ACC112 (cell line): Measurements from ENCODE around the gene SIL1.
"Not testable (repeated sequence)": the region's sequence is repeated elsewhere in the genome, so short reads cannot be mapped to it uniquely, and the experiment has no call there.

ENCODE experiments used
- H2AFZ ChIP-seq: fragments of 200-600 bp; sonication (generic); one replicate; pipeline ENCODE4 v1.6.0; 2017; ENCODE audit warnings: antibody characterized with exemption, low read length; ENCODE audit not compliant: unreplicated experiment
- H3K27ac ChIP-seq: fragments of 200-600 bp; sonication (generic); 2 replicates; pipeline ENCODE4 v1.5.1; 2014; ENCODE audit warnings: low read depth, mild to moderate bottlenecking, antibody characterized with exemption, low read length, moderate library complexity
- H3K27me3 ChIP-seq: fragments of 200-600 bp; sonication (generic); 2 replicates; pipeline ENCODE4 v1.6.1; 2014; ENCODE audit warnings: mild to moderate bottlenecking, antibody characterized with exemption, low read length, moderate library complexity, mixed read lengths; ENCODE audit not compliant: insufficient read depth
- H3K36me3 ChIP-seq: fragments of 200-600 bp; sonication (generic); 2 replicates; pipeline ENCODE4 v1.6.1; 2016; ENCODE audit warnings: mild to moderate bottlenecking, antibody characterized with exemption, low read length, moderate library complexity, mixed read lengths; ENCODE audit not compliant: insufficient read depth
- H3K4me1 ChIP-seq: fragments of 200-600 bp; sonication (generic); one replicate; pipeline ENCODE4 v1.6.1; 2016; ENCODE audit warnings: low read length, mixed read lengths; ENCODE audit not compliant: insufficient read depth, unreplicated experiment, control insufficient read depth
- H3K4me3 ChIP-seq: fragments of 200-600 bp; sonication (generic); 2 replicates; pipeline ENCODE4 v1.5.1; 2014; ENCODE audit warnings: mild to moderate bottlenecking, low read depth, low read length
- H3K79me2 ChIP-seq: fragments of 200-600 bp; sonication (generic); one replicate; pipeline ENCODE4 v1.6.0; 2016; ENCODE audit warnings: low read length; ENCODE audit not compliant: control insufficient read depth, unreplicated experiment, insufficient read depth

SIL1 gene

GRCh38 chr5:139185589-139185988 is 12.6 kb downstream of the SIL1 start:
- H3K27me3 ChIP-seq = no peaks in the 10 kb centered on the region
- no peaks in the 10 kb centered on the region for H3K36me3 ChIP-seq
- H3K79me2 ChIP-seq = peaks cover 13% of the 10 kb centered on the region
- H3K27ac ChIP-seq = no peak overlapping the region
- peaks cover 35% of the 10 kb centered on the region for H3K4me1 ChIP-seq
- no peak overlapping the region for H2AFZ ChIP-seq
- H3K4me3 ChIP-seq = no peak overlapping the region

GRCh38 chr5:139183502-139183901 is 14.7 kb downstream of the SIL1 start:
- no peaks in the 10 kb centered on the region for H3K36me3 ChIP-seq
- no peak overlapping the region for H2AFZ ChIP-seq
- no peak overlapping the region for H3K4me3 ChIP-seq
- H3K79me2 ChIP-seq = peaks cover 29% of the 10 kb centered on the region
- H3K4me1 ChIP-seq = peaks cover 38% of the 10 kb centered on the region
- no peak overlapping the region for H3K27ac ChIP-seq
- no peaks in the 10 kb centered on the region for H3K27me3 ChIP-seq

- Histone ChIP-seq H3K27ac (no peak overlapping the region), H3K27me3 (no peaks in the 10 kb centered on the region), H2AFZ (no peak overlapping the region), H3K79me2 (peaks cover 37% of the 10 kb centered on the region), H3K4me3 (no peak overlapping the region), H3K4me1 (peaks cover 44% of the 10 kb centered on the region), H3K36me3 (no peaks in the 10 kb centered on the region)
Measured at GRCh38 chr5:139182528-139183296, 15.5 kb downstream of the SIL1 start.

GRCh38 chr5:139181835-139182452 is 16.2 kb downstream of the SIL1 start:
- Histone ChIP-seq H2AFZ (no peak overlapping the region), H3K27me3 (no peaks in the 10 kb centered on the region), H3K27ac (0 out of 2 replicates have a peak overlapping the region, but pooled peaks have one; percentile 1), H3K4me3 (no peak overlapping the region), H3K36me3 (no peaks in the 10 kb centered on the region), H3K4me1 (peaks cover 44% of the 10 kb centered on the region), H3K79me2 (peaks cover 41% of the 10 kb centered on the region)

- Histone ChIP-seq H2AFZ (no peak overlapping the region), H3K4me3 (no peak overlapping the region), H3K79me2 (peaks cover 41% of the 10 kb centered on the region), H3K27ac (0 out of 2 replicates have a peak overlapping the region, but pooled peaks have one; percentile 1), H3K4me1 (peaks cover 39% of the 10 kb centered on the region), H3K36me3 (no peaks in the 10 kb centered on the region), H3K27me3 (no peaks in the 10 kb centered on the region)
Measured at GRCh38 chr5:139181322-139181730, 16.8 kb downstream of the SIL1 start.

GRCh38 chr5:139180850-139181249 is 17.3 kb downstream of the SIL1 start:
- peaks cover 34% of the 10 kb centered on the region for H3K4me1 ChIP-seq
- no peak overlapping the region for H3K4me3 ChIP-seq
- H3K36me3 ChIP-seq = no peaks in the 10 kb centered on the region
- no peak overlapping the region for H2AFZ ChIP-seq
- H3K27ac ChIP-seq = no peak overlapping the region
- H3K27me3 ChIP-seq = no peaks in the 10 kb centered on the region
- H3K79me2 ChIP-seq = peaks cover 41% of the 10 kb centered on the region

GRCh38 chr5:139179778-139180513 is 18.2 kb downstream of the SIL1 start:
- not testable (repeated sequence) for H3K27me3 ChIP-seq, H3K27ac ChIP-seq, H3K4me3 ChIP-seq, H2AFZ ChIP-seq, H3K36me3 ChIP-seq
- H3K4me1 ChIP-seq = peaks cover 32% of the 10 kb centered on the region
- peaks cover 37% of the 10 kb centered on the region for H3K79me2 ChIP-seq

- Histone ChIP-seq H3K79me2 (peaks cover 35% of the 10 kb centered on the region), H3K4me1 (peaks cover 32% of the 10 kb centered on the region), H3K36me3 (no peaks in the 10 kb centered on the region), H2AFZ (no peak overlapping the region), H3K27me3 (no peaks in the 10 kb centered on the region), H3K27ac (peak overlapping the region; percentile 36), H3K4me3 (peak overlapping the region; percentile 24; the same call in 1 of the 2 replicates)
Measured at GRCh38 chr5:139178935-139179334, 19.2 kb downstream of the SIL1 start.

- Histone ChIP-seq H2AFZ (peak overlapping the region; percentile 31), H3K36me3 (no peaks in the 10 kb centered on the region), H3K27ac (peak overlapping the region; percentile 36), H3K79me2 (peaks cover 35% of the 10 kb centered on the region), H3K27me3 (no peaks in the 10 kb centered on the region), H3K4me3 (peak overlapping the region; percentile 24; the same call in 1 of the 2 replicates), H3K4me1 (peaks cover 32% of the 10 kb centered on the region)
Measured at GRCh38 chr5:139178589-139178917, 19.6 kb downstream of the SIL1 start.

- Histone ChIP-seq H3K27me3 (no peaks in the 10 kb centered on the region), H2AFZ (peak overlapping the region; percentile 31), H3K4me3 (no peak overlapping the region), H3K4me1 (peaks cover 32% of the 10 kb centered on the region), H3K36me3 (no peaks in the 10 kb centered on the region), H3K27ac (peak overlapping the region; percentile 36), H3K79me2 (peaks cover 35% of the 10 kb centered on the region)
Measured at GRCh38 chr5:139177809-139178588, 20.2 kb downstream of the SIL1 start.
